Right hindlimb (tissue), 1 donor: ENCODE measurements around the gene ZNF783.
"Not testable (repeated sequence)": the region's sequence is repeated elsewhere in the genome, so short reads cannot be mapped to it uniquely, and the experiment has no call there.

Experiments
- DNase-seq: peaks from one replicate; pipeline ENCODE4 v3.0.0-alpha.2; 2018

The ZNF783 gene

GRCh38 chr7:149261829-149262617 lies at the start of gene ZNF783:
ZNF783 (plus strand) TSS chr7:149262196; CDS start chr7:149262334, 138 bp downstream.
- DNase-seq: peak; percentile 89

- no peak for DNase-seq
Measured at GRCh38 chr7:149214020-149214720, 47.8 kb upstream of the ZNF783 start.

- DNase-seq: no peak
Measured at GRCh38 chr7:149216402-149216801, 45.6 kb upstream of the ZNF783 start.

- no peak for DNase-seq
Measured at GRCh38 chr7:149217570-149217969, 44.4 kb upstream of the ZNF783 start.

GRCh38 chr7:149218469-149219420 lies 43.3 kb upstream of the ZNF783 start:
- no peak for DNase-seq

- DNase-seq: no peak
Measured at GRCh38 chr7:149220534-149220933, 41.5 kb upstream of the ZNF783 start.

- no peak for DNase-seq
Measured at GRCh38 chr7:149223176-149223575, 38.8 kb upstream of the ZNF783 start.

GRCh38 chr7:149223761-149224160 lies 38.2 kb upstream of the ZNF783 start:
- no peak for DNase-seq

- no peak for DNase-seq
Measured at GRCh38 chr7:149224352-149224751, 37.6 kb upstream of the ZNF783 start.

GRCh38 chr7:149225106-149225505 lies 36.9 kb upstream of the ZNF783 start:
- DNase-seq: no peak

- no peak for DNase-seq
Measured at GRCh38 chr7:149225656-149226055, 36.3 kb upstream of the ZNF783 start.

GRCh38 chr7:149226366-149226765 lies 35.6 kb upstream of the ZNF783 start:
- not testable (repeated sequence) for DNase-seq

GRCh38 chr7:149226840-149227494 lies 35.0 kb upstream of the ZNF783 start:
- no peak for DNase-seq

GRCh38 chr7:149228831-149229471 lies 33.0 kb upstream of the ZNF783 start:
- DNase-seq: no peak

- DNase-seq: no peak
Measured at GRCh38 chr7:149229526-149229925, 32.5 kb upstream of the ZNF783 start.

GRCh38 chr7:149232362-149232761 lies 29.6 kb upstream of the ZNF783 start:
- DNase-seq: no peak

GRCh38 chr7:149233655-149234204 lies 28.3 kb upstream of the ZNF783 start:
- DNase-seq: not testable (repeated sequence)

- DNase-seq: no peak
Measured at GRCh38 chr7:149237502-149237901, 24.5 kb upstream of the ZNF783 start.

GRCh38 chr7:149238051-149238450 lies 23.9 kb upstream of the ZNF783 start:
- no peak for DNase-seq

- DNase-seq: peak; percentile 93
Measured at GRCh38 chr7:149239345-149240143, 22.5 kb upstream of the ZNF783 start, which contains the start of gene ZNF212. ZNF212 (plus strand) TSS chr7:149239651; CDS start chr7:149239779, 128 bp downstream.

GRCh38 chr7:149240637-149241036 lies 21.4 kb upstream of the ZNF783 start:
- no peak for DNase-seq
